Measurements from ENCODE around the gene CNTNAP2. TPM values are rescaled to one million over a fixed set of nuclear protein-coding genes. Genes with fewer than 3 reads are reported as not detected.

CNTNAP2 gene
- total and polyA plus RNA-seq, 2 of the 13 experiments (the other 11 are each of a cell fraction or from before 2014, with no cell fraction given) = 0.40 to 0.42 TPM

DNA sequence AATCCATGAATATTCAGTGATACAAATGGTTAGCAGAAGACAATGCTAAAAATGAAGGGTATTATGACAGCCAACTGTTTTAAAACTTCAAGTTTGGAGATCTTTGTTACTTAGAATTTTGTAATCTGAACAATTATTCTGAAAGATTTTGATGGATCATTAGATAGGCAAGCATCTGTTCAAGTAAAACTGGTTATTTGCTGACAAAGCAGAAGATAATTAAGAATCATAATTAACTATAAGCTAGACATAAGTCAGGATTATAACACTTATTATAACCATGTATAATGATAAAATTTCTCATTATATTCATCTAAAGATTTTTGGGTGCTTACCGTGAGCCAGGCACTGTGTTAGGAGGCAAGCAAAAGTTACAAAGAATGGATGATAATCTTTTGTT, 1145.1 kb downstream of the CNTNAP2 start (continued):
- peak; percentile 66 to 80 for TF ChIP-seq MAFK (conservative IDR thresholded peaks at IDR 0.05 in 1 of 2, IDR thresholded peaks at IDR 0.05 in 1 of 2; ENCODE audit: low read length in 2 of 2)
- TF ChIP-seq HOMEZ (CRISPR knock-in tag; IDR thresholded peaks at IDR 0.05; ENCODE audit: low read depth) = no peak
- no peak for TF ChIP-seq NR1H2 (CRISPR knock-in tag; IDR thresholded peaks at IDR 0.05; ENCODE audit: borderline replicate concordance, low read depth)
- TF ChIP-seq ELF4 (CRISPR knock-in tag; IDR thresholded peaks at IDR 0.05; ENCODE audit: borderline replicate concordance) = no peak
- no peak for TF ChIP-seq MED13 (CRISPR knock-in tag; IDR thresholded peaks at IDR 0.05)

DNA sequence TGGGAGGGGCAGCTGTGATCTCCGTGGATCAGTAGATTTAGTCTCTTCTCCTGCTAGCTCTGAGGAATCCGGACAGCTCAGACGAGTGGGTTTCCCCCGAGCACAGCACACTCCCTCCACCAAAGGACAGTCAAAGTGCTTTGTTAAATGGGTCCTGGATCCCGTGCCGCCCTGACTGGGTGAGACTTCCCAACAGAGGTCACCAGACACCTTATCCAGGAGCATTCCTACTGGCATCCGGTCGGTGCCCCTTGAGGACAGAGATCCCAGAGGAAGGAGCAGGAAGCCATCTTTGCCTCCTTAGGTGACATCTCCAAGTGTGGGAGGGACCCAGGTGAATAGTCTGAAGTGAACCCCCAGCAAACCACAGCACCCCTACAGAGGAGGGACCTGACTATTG, 1148.9 kb downstream of the CNTNAP2 start:
- no TSS peak for BruUV-seq (replicated peaks)
- no peak for TF ChIP-seq BHLHE40 (IDR thresholded peaks at IDR 0.05; ENCODE audit: low read length)
- TF ChIP-seq SNRNP70 (IDR thresholded peaks at IDR 0.05; ENCODE audit: low read depth, low read length) = no peak
- TF ChIP-seq, protein P1, sequence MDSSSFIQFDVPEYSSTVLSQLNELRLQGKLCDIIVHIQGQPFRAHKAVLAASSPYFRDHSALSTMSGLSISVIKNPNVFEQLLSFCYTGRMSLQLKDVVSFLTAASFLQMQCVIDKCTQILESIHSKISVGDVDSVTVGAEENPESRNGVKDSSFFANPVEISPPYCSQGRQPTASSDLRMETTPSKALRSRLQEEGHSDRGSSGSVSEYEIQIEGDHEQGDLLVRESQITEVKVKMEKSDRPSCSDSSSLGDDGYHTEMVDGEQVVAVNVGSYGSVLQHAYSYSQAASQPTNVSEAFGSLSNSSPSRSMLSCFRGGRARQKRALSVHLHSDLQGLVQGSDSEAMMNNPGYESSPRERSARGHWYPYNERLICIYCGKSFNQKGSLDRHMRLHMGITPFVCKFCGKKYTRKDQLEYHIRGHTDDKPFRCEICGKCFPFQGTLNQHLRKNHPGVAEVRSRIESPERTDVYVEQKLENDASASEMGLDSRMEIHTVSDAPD (CRISPR knock-in tag; IDR thresholded peaks at IDR 0.05) = no peak
- no peak for TF ChIP-seq KLF15 (CRISPR knock-in tag; IDR thresholded peaks at IDR 0.05; ENCODE audit: borderline replicate concordance)
- TF ChIP-seq ZNF432 (CRISPR knock-in tag; IDR thresholded peaks at IDR 0.05; ENCODE audit: borderline replicate concordance) = no peak
- no peak for TF ChIP-seq GLI4 (CRISPR knock-in tag; IDR thresholded peaks at IDR 0.05; ENCODE audit: borderline replicate concordance)
- no peak for TF ChIP-seq SMARCC2 (IDR thresholded peaks at IDR 0.05)
- TF ChIP-seq GABPB1 (CRISPR knock-in tag; IDR thresholded peaks at IDR 0.05) = no peak
- TF ChIP-seq NCOA5 (CRISPR knock-in tag; IDR thresholded peaks at IDR 0.05) = no peak
- TF ChIP-seq, protein P2, sequence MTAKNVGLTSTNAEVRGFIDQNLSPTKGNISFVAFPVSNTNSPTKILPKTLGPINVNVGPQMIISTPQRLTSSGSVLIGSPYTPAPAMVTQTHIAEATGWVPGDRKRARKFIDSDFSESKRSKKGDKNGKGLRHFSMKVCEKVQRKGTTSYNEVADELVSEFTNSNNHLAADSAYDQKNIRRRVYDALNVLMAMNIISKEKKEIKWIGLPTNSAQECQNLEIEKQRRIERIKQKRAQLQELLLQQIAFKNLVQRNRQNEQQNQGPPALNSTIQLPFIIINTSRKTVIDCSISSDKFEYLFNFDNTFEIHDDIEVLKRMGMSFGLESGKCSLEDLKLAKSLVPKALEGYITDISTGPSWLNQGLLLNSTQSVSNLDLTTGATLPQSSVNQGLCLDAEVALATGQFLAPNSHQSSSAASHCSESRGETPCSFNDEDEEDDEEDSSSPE (CRISPR knock-in tag; IDR thresholded peaks at IDR 0.05) = no peak
- no peak for TF ChIP-seq CEBPG (CRISPR knock-in tag; IDR thresholded peaks at IDR 0.05)
- no peak for TF ChIP-seq KDM1A (CRISPR knock-in tag; IDR thresholded peaks at IDR 0.05)
- TF ChIP-seq, protein P3, sequence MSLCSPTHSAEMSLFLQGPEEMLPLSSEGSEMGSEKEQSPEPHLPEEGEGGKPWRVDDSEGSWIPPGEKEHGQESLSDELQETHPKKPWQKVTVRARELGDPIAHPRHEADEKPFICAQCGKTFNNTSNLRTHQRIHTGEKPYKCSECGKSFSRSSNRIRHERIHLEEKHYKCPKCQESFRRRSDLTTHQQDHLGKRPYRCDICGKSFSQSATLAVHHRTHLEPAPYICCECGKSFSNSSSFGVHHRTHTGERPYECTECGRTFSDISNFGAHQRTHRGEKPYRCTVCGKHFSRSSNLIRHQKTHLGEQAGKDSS (CRISPR knock-in tag; IDR thresholded peaks at IDR 0.05; ENCODE audit: borderline replicate concordance, low read depth) = no peak
- TF ChIP-seq TCF7L2 (IDR thresholded peaks at IDR 0.05; ENCODE audit: low read depth, low read length) = no peak

More for the DNA sequence above, 1148.9 kb downstream of the CNTNAP2 start:
- H3K36me3 ChIP-seq (replicated peaks in 1 of 2; ENCODE audit: control insufficient read depth in 1 of 2, insufficient read depth in 2 of 2, low read length in 2 of 2) = no peaks in the 10 kb centered on the region
- H3K27me3 ChIP-seq (ENCODE audit: control insufficient read depth in 1 of 2, insufficient read depth in 2 of 2, low read length in 2 of 2) = no peaks in the 10 kb centered on the region
- no peak overlapping the region for H3K9ac ChIP-seq (ENCODE audit: insufficient read depth, low read depth, low read length)
- H3K4me2 ChIP-seq (ENCODE audit: low read depth, low read length) = no peak overlapping the region
- H3K9me3 ChIP-seq (ENCODE audit: low read length) = peaks cover 52% of the 10 kb centered on the region
- in situ Hi-C loops (cut with HindIII; ENCODE audit: extremely low pct_ligation_motif_present, low pct_unique_long_range_greater_than_20kb) (no loop called here), intact Hi-C loops (cut with micrococcal nuclease; ENCODE audit: unreplicated experiment) (no loop called here)
- H3K79me2 ChIP-seq (ENCODE audit: insufficient read depth, low read length) = no peaks in the 10 kb centered on the region
- no peak overlapping the region for H3K27ac ChIP-seq (ENCODE audit: extremely low read length, insufficient read depth, low read length)
- ChIA-PET CTCF (ENCODE audit: low intra/inter-chr PET ratio, low total read pairs) (no interaction called here), POLR2A (no interaction called here)
- no peaks in the 10 kb centered on the region for H4K20me1 ChIP-seq (ENCODE audit: insufficient read depth, low read length)
- H3K4me1 ChIP-seq (ENCODE audit: insufficient read depth, low read length) = no peaks in the 10 kb centered on the region
- no peak for ATAC-seq
- 67% methylated on average over 2 of the region's 8 CpGs for WGBS (ENCODE audit: low lambda C conversion rate)
- FAIRE-seq = no peak
- DNase-seq (ENCODE audit: low spot score) = no peak
- no peak overlapping the region for H2AFZ ChIP-seq (ENCODE audit: low read length)
- no peak overlapping the region for H3K4me3 ChIP-seq (replicated peaks in 1 of 3; ENCODE audit: insufficient read depth in 1 of 3, low read depth in 2 of 3, low read length in 3 of 3)
